ENCODE data around the gene HSPB1.

GRCh38 chr7:76273503-76273902 is 29.0 kb upstream of the HSPB1 start:
- TF ChIP-seq CTCF (conservative IDR thresholded peaks at IDR 0.05; ENCODE audit: low read length) (no peak), EZH2phosphoT487 (IDR thresholded peaks at IDR 0.05; ENCODE audit: borderline replicate concordance) (no peak)

Data from Loucy (cell line).